Breast epithelium (tissue), 3 donors: ENCODE measurements around the gene IDUA.

Experiments used
- CTCF ChIP-seq, 3 donors: fragments of 450-650 bp; IDR thresholded peaks; one replicate each; pipeline ENCODE4 v1.5.1; 2016 to 2017; ENCODE audit warnings: antibody characterized with exemption in 3 of 3, mild to moderate bottlenecking in 3 of 3, moderate library complexity in 3 of 3
- POLR2A ChIP-seq: fragments of 450-650 bp; IDR thresholded peaks from one replicate; pipeline ENCODE4 v1.6.1; 2016; ENCODE audit warnings: antibody characterized with exemption, mild to moderate bottlenecking, moderate library complexity
- POLR2AphosphoS5 ChIP-seq, 3 donors: sonication (generic); formaldehyde crosslinking; IDR thresholded peaks; one replicate each; pipeline ENCODE4 v1.6.1; 2017; ENCODE audit warnings: antibody characterized with exemption in 3 of 3

DNA sequence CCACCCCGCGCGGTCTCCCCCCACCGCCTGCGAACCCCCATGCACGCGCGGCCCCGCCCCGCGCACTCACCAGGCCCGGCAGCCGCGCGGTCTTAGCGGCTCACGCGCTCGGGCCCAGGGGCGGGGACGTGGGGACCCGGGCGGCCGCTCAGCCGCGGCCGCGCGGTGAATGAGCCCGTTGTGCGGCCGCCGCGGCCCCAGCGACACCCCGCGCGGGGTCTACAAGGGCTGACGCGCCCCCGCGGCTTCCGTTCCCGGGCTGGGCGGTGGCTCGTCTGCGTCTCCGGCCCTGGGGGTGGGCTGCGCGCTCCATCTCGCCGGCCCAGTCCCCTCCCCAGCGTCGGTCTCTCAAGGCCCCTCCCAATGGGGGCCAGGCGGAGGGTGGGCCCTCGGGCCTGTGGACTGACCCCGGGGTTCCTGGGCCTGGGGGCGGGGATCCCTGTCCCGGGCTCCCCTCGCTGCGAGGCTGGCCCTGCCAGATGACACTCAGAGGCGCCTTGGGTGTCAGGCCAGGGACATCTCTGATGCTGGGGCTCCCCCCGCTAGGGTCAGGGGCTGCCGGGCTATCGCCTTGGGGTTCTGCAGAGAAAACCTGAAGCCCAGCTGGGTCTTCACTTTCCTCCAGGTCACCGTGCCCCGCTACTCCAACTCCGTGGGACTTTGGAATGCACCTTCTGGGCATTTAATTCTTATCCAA, 10.7 kb downstream of the IDUA start:
- TF ChIP-seq POLR2A (no peak), CTCF (IDR thresholded peaks at IDR 0.05) (no peak), POLR2AphosphoS5 (IDR thresholded peaks at IDR 0.05) (no peak)
